ENCODE results near the gene TTC9.
"Not testable (repeated sequence)": the region's sequence is repeated elsewhere in the genome, so short reads cannot be mapped to it uniquely, and the experiment has no call there.

The TTC9 gene

GRCh38 chr14:70685474-70686197 lies 43.9 kb downstream of the TTC9 start:
- DNase-seq: no peak

GRCh38 chr14:70692210-70692609 lies 50.5 kb downstream of the TTC9 start:
- no peak for DNase-seq

GRCh38 chr14:70696026-70696425 lies 54.3 kb downstream of the TTC9 start:
- no peak for DNase-seq

- no peak for DNase-seq
Observed at GRCh38 chr14:70697701-70698100, 56.0 kb downstream of the TTC9 start.

- DNase-seq: no peak
Observed at GRCh38 chr14:70698288-70698687, 56.6 kb downstream of the TTC9 start.

GRCh38 chr14:70699646-70700045 lies 57.9 kb downstream of the TTC9 start:
- DNase-seq: no peak

- DNase-seq: no peak
Observed at GRCh38 chr14:70700955-70701585, 59.4 kb downstream of the TTC9 start.

GRCh38 chr14:70701610-70702009 lies 59.9 kb downstream of the TTC9 start:
- no peak for DNase-seq

- no peak for DNase-seq
Observed at GRCh38 chr14:70702161-70702560, 60.4 kb downstream of the TTC9 start.

- not testable (repeated sequence) for DNase-seq
Observed at GRCh38 chr14:70703621-70704168, 62.0 kb downstream of the TTC9 start.

GRCh38 chr14:70704960-70705359 lies 63.2 kb downstream of the TTC9 start:
- DNase-seq: no peak

- no peak for DNase-seq
Observed at GRCh38 chr14:70706177-70706576, 64.5 kb downstream of the TTC9 start.

- DNase-seq: no peak
Observed at GRCh38 chr14:70707138-70708038, 65.7 kb downstream of the TTC9 start.

- DNase-seq: no peak
Observed at GRCh38 chr14:70708717-70709570, 67.2 kb downstream of the TTC9 start.

- DNase-seq: no peak
Observed at GRCh38 chr14:70709726-70710382, 68.1 kb downstream of the TTC9 start.

GRCh38 chr14:70711451-70711850 lies 69.7 kb downstream of the TTC9 start:
- no peak for DNase-seq

GRCh38 chr14:70713096-70713495 lies 71.4 kb downstream of the TTC9 start:
- DNase-seq: no peak

GRCh38 chr14:70713511-70713916 lies 71.8 kb downstream of the TTC9 start:
- DNase-seq: no peak

GRCh38 chr14:70714055-70714550 lies 72.4 kb downstream of the TTC9 start:
- no peak for DNase-seq

- DNase-seq: no peak
Observed at GRCh38 chr14:70716483-70716882, 74.8 kb downstream of the TTC9 start.

GRCh38 chr14:70716958-70717357 lies 75.2 kb downstream of the TTC9 start:
- no peak for DNase-seq

Data from cortex of kidney (tissue), 1 donor.